ENCODE results near the gene SYP.
A peak's percentile ranks its signal among the peaks of the same experiment; 100 is the strongest.

DNA sequence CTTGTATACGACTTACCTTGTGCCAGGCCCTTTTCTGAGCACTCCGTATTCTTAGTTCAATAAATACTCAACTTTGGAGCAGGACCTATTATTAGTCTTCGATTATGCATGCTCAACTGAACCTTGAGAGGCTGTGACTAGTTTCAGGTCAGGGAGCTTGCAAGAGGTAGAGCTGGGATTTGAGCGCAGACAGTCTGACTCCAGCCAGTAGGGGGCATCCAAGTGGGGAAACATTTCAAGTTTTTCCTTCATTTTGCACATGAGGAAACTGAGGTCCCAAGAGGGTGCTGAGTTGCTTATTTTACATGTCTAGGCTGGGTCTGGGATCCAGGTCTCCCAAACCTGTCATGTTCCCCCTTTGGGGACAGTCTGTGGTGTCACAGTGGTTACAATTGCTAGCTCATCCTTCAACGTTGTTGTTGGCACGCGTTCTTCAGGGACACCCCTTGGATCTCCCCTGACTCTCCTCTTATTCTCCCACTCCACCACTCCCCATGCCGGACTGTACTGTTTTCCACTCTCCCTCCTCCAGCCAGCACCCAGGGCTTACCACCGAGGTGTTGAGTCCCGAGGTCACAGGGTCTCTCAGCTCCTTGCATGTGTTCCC lies 7.2 kb downstream of the SYP start:
- TF ChIP-seq EZH2 (IDR thresholded peaks at IDR 0.05): no peak
- TF ChIP-seq, protein P1, sequence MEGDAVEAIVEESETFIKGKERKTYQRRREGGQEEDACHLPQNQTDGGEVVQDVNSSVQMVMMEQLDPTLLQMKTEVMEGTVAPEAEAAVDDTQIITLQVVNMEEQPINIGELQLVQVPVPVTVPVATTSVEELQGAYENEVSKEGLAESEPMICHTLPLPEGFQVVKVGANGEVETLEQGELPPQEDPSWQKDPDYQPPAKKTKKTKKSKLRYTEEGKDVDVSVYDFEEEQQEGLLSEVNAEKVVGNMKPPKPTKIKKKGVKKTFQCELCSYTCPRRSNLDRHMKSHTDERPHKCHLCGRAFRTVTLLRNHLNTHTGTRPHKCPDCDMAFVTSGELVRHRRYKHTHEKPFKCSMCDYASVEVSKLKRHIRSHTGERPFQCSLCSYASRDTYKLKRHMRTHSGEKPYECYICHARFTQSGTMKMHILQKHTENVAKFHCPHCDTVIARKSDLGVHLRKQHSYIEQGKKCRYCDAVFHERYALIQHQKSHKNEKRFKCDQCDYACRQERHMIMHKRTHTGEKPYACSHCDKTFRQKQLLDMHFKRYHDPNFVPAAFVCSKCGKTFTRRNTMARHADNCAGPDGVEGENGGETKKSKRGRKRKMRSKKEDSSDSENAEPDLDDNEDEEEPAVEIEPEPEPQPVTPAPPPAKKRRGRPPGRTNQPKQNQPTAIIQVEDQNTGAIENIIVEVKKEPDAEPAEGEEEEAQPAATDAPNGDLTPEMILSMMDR (IDR thresholded peaks at IDR 0.05): peak; percentile 64
